Dendritic cell treated with granulocyte-macrophage colony-stimulating factor and Interleukin-4, amounts not matched to agents 40 ng/mL and 50 ng/mL, for 4 days (primary cell): ENCODE data around the gene LITAFD.

Experiments
- H3K27ac Mint-ChIP-seq: one replicate; pipeline ENCODE4 v1.8.0; 2022; ENCODE audit warnings: mild to moderate bottlenecking, mixed read lengths
- H3K27me3 Mint-ChIP-seq: one replicate; pipeline ENCODE4 v1.8.0; 2022; ENCODE audit warnings: mild to moderate bottlenecking, mixed read lengths
- H3K36me3 Mint-ChIP-seq: one replicate; pipeline ENCODE4 v1.8.0; 2022; ENCODE audit warnings: low read depth, mixed read lengths
- H3K4me1 Mint-ChIP-seq: one replicate; pipeline ENCODE4 v1.8.0; 2022; ENCODE audit warnings: low read depth, mixed read lengths
- H3K4me3 Mint-ChIP-seq: one replicate; pipeline ENCODE4 v1.8.0; 2022; ENCODE audit warnings: mild to moderate bottlenecking, moderate library complexity, mixed read lengths
- H3K9me3 Mint-ChIP-seq: one replicate; pipeline ENCODE4 v1.8.0; 2022; ENCODE audit warnings: mixed read lengths
- intact Hi-C: fragments of 100-400 bp; cut with micrococcal nuclease; formaldehyde crosslinking; loops from one replicate; pipeline ENCODE4 v1.15.0; 2022

Gene LITAFD

DNA sequence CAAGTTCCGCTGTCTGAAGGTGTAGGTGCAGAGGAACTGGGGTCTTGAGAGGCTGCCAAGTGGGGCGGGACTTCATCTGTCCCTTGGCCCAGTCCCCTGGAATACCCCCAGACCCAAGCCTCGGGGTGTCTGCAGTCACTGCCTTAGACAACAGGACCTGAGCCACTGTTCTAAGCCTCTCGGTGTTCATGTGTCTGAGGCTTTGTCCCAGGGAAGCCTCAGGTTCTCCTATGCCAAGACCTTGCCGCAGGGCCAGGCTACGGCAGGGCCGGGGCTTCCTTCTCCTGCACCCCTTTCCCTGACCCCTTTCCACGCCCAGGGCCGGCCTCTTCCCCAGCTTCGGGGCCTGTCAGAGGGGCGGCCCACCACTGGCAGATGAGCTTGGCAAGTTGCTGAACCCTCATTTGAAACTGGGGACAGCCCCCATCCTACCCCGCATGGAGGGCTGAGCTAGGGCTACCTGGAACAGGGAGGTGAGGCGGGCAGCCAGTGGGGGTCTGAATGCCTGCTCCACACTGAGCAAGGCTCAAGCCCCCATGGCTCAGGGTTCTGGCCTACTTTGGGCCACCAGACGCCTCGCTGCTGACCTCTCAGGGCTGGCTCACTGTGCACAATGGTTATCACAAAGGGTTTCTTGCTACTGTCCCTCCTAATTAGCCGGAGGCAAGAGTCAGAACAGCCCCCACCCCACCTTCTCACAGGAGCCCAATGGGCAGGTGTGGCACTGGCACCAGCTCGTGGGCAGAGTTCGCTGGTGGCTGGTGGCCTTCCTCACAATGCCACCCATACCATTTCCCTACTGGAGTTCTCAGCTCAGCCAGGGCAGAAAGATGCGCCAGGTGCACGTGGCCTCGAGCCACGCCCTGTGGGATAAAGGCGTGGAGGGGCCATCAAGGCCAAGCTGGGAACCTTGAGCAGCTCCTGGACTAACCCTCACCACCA, 7.1 kb downstream of the LITAFD start:
- H3K9me3 Mint-ChIP-seq: no peaks in the 10 kb centered on the region
- intact Hi-C loops: no loop called here
- peaks cover 63% of the 10 kb centered on the region for H3K36me3 Mint-ChIP-seq
- no peak overlapping the region for H3K4me3 Mint-ChIP-seq
- no peak overlapping the region for H3K27ac Mint-ChIP-seq
- peaks cover 24% of the 10 kb centered on the region for H3K27me3 Mint-ChIP-seq
- H3K4me1 Mint-ChIP-seq: peaks cover 7% of the 10 kb centered on the region

DNA sequence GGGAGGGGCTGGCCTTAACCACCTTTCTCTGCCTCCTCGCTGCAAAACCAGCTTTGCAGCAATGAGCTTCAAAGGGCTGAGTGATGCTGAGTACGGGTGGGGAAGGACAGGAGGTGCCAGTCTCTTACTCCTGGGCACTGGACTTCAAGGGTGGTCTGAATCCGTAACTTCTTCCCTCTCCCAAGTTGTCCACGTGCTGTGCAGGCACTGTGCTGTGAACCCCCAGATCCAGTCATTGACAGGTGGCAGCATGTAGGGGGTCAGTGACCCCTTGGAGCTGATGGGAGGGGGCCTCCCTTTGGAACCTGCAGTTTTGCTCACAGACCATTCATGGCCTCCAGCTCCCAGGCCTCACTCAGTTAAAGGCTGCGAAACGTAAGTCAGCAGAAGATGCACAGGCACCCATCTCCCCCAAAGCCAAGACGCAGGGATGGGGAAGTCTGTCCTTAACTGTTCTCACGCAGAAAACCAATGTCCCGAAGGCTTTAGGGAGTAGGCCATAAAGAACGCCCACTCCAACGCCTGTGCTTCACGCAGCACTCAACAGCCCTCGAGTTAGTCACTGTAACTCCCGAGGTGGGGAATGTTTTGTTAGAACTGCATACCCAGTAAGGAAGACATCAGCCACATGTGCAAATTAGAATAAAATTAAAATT, 7.9 kb downstream of the LITAFD start:
- Mint-ChIP-seq H3K27ac (no peak overlapping the region), H3K4me3 (no peak overlapping the region), H3K4me1 (peaks cover 7% of the 10 kb centered on the region), H3K27me3 (peaks cover 24% of the 10 kb centered on the region), H3K9me3 (no peaks in the 10 kb centered on the region), H3K36me3 (peaks cover 71% of the 10 kb centered on the region)
- intact Hi-C loops: no loop called here

DNA sequence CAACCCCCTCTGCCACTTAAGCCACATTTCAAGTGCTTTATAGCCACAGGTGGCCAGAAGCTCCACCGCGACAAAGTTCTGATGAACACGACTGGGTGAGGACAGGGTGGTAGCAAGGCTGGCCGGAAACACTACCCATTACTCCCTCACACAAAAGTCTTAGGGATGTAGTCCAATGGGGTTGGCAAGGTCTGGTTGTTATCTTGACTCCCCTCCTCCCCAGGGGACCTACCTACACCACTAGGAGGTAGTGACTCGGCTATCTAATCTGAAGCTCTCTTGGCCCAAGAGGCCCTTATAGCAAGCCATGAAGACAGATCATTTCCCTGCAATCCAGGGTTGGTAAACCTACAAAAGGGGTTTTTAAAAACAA, 8.4 kb downstream of the LITAFD start:
- Mint-ChIP-seq H3K36me3 (peaks cover 76% of the 10 kb centered on the region), H3K4me1 (peaks cover 7% of the 10 kb centered on the region), H3K4me3 (no peak overlapping the region), H3K27ac (no peak overlapping the region), H3K9me3 (no peaks in the 10 kb centered on the region), H3K27me3 (peaks cover 24% of the 10 kb centered on the region)
- intact Hi-C loops: no loop called here

DNA sequence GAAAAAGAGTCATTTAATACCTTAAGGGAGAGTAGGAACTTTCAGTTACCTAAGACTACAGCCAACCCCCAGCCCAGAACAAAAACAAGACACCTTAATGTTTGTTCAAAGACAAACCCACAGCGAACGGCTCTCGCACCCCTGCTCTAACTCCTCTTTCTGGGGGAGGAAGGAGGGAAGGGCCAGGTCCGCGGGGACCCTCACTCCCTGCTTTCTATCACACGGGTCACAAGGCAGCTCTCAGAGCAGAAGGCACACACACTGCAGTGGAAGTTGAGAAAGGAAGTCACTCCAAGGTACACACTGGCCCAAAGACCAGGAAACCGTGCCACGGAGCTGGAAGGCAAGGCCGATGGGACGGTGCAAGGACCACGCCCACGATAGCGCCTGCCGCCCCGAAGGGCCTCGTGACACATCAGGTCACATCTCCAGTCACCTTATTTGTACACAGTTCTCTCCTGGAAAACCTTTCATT, 10.0 kb downstream of the LITAFD start:
- Mint-ChIP-seq H3K4me3 (no peak overlapping the region), H3K36me3 (peaks cover 89% of the 10 kb centered on the region), H3K4me1 (peaks cover 4% of the 10 kb centered on the region), H3K9me3 (no peaks in the 10 kb centered on the region), H3K27ac (no peak overlapping the region), H3K27me3 (peaks cover 9% of the 10 kb centered on the region)
- intact Hi-C loops: no loop called here

DNA sequence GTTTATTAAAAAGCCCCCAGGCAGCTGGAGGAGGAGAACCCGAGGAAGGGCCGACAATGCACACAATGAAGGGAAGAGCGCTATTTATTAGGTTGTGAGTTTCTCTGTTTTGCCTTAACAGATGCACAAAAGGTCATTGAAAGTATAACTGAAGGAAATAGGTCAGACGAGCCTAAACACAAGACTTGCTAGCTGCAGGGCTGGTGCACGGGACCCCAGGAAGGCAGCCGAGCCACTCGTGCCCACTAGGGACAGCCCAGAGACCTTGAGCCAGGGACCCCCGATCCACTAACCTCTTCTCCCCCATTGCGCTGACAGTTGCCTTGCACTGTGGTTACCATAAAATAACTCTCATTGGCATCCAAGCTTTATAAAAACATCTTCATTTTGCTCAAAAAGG, 11.3 kb downstream of the LITAFD start:
- Mint-ChIP-seq H3K4me3 (no peak overlapping the region), H3K27me3 (no peaks in the 10 kb centered on the region), H3K36me3 (peaks cover 90% of the 10 kb centered on the region), H3K4me1 (no peaks in the 10 kb centered on the region), H3K9me3 (no peaks in the 10 kb centered on the region), H3K27ac (no peak overlapping the region)
- intact Hi-C loops: no loop called here

DNA sequence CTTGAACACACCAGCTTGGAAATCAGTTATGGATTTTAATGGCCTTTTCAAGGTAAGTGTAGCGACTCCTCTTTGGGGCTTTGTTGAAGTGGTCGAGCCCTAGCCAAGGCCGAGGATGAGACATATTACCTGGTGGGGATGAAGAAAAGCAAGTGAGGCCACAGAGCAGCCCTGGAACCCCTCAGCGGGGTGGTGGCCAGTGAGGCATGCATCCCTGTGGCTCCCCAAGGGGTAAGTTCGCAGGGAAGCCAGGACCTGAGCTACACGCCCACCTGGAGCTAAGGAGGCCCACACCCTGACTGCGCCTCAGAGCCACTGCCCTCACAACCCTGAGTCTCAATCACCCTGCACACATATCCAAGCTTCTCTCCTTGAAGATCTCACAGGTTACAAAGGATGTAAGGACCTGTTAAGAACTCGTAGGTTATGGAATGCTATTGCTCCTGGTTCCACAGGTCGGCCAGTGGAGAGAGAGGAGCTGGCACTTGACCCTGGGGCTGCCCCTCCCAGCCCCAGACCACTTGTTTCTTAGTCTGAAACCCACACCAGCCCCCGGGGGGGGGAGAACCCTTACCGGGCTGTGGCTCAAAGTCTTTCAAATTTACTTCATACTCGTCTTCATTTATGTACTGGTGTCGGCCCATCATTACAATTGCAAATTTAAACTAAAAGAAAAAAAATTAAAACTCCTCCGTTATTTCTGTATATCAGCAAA, 12.0 kb downstream of the LITAFD start:
- no peaks in the 10 kb centered on the region for H3K9me3 Mint-ChIP-seq
- peaks cover 97% of the 10 kb centered on the region for H3K36me3 Mint-ChIP-seq
- H3K27me3 Mint-ChIP-seq: no peaks in the 10 kb centered on the region
- H3K4me3 Mint-ChIP-seq: no peak overlapping the region
- H3K4me1 Mint-ChIP-seq: no peaks in the 10 kb centered on the region
- no peak overlapping the region for H3K27ac Mint-ChIP-seq
- intact Hi-C loops: no loop called here

DNA sequence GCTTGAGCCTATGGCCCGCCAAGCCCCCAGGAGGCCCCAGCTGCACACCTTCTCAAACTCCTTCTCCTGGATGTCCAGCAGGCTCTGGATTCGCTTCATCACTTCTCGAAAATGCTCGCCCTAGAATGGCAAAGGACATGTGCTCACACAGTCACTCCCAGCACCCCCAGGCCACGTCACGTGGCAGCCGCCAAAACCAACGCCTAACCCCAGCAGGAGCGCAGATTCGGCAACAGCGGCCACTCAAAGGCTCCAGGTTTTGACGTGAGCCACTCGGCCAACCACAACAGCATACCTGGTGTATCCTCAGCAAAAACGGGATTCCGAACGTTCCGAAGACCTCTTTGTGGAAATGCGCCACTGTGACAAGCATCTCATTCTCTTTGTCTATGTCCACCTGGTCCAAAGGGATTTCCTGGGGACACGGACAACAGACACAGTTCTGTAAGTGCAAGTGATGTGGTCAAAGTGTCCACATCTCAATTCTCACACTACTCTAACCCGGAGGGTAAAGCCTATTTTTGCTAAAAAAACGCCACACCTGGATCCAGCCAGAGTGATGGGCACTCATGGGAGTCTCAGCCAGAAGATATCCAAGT, 12.7 kb downstream of the LITAFD start:
- H3K4me1 Mint-ChIP-seq: no peaks in the 10 kb centered on the region
- H3K27me3 Mint-ChIP-seq: no peaks in the 10 kb centered on the region
- peaks cover 99% of the 10 kb centered on the region for H3K36me3 Mint-ChIP-seq
- H3K9me3 Mint-ChIP-seq: no peaks in the 10 kb centered on the region
- no peak overlapping the region for H3K27ac Mint-ChIP-seq
- H3K4me3 Mint-ChIP-seq: no peak overlapping the region
- intact Hi-C loops: no loop called here

DNA sequence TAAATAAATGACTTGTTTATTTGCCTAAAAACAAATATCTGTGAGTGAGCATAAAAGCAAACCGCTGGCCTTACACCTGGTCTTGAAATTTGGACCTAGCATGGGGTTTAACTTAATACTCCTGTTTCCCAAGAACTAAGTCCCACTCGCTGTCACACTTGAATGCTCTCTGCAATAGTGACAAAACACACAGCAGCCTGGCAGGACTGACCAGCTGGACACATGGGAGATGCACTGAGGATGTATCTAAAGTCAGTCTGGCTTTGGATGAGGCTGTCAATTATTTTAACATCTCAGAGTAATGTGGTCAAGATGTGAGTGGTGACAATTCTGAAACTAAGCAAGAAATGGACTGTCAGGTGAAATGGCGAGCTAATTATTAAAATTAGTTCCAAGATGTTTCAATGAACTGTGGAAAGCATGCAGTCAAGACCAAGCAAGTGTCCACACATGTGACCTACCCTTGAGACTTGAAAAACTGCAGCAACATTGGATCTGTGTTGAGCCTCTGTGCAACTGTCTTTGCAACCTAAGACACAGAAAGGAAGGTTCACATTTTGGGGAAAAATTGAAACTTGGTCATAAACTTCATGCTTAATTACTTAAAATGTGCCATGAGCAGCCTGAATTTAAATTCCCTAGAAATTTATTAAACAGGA, 16.6 kb downstream of the LITAFD start:
- intact Hi-C loops: no loop called here
- Mint-ChIP-seq H3K36me3 (peaks cover 99% of the 10 kb centered on the region), H3K4me3 (no peak overlapping the region), H3K4me1 (no peaks in the 10 kb centered on the region), H3K27me3 (no peaks in the 10 kb centered on the region), H3K27ac (no peak overlapping the region), H3K9me3 (no peaks in the 10 kb centered on the region)

DNA sequence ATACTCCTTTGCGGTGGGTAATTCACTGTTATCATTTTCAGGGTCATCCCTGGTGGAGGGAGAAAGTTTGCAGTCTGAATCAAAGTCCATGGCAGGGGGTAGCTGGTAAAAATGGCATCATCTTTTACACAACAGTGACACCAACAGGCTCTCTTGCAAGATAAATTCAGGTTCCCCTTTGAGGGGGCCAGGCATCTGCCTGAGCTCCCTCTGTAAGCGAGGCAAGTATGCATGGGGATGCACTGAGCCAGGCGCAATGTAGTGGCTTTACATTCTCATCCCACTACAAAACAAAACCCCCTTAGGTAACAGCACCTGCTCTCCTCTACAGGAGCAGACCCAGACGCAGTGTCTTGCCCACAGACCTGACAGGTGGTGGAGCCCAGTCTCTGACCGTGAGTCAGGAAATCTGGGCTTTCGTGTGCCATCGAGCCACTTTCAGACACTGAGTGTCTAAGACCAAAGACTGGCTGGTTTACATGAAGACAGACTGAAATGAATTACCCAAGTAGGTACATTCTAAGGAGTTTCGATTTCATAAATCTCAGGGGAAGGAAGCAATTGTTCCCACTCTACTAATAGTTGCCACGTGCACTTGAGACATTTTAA, 17.7 kb downstream of the LITAFD start:
- intact Hi-C loops: loop anchor here (10.0 kb wide), 2 partner anchors 205 to 235 kb away; no protein-coding TSS in a partner anchor

DNA sequence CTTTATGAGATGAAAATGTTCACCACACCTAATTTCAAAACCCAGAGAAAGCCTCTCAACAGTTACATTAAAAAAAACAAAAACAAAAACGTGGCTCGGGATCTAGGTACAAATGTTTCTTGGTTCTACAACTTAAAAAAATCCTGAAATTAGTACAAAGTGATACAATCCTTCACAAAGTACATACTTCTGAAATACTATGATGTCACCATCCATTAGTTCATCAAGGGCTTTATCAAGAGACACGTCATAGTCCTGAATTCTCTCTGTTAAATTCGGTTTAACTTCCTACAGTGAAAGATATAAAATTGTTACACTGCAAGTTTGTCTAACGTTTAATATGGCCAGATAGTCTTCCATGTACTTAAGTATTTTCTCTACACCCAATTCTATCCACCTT, 18.2 kb downstream of the LITAFD start:
- Mint-ChIP-seq H3K4me1 (no peaks in the 10 kb centered on the region), H3K9me3 (no peaks in the 10 kb centered on the region), H3K36me3 (peaks cover 99% of the 10 kb centered on the region), H3K27ac (no peak overlapping the region), H3K4me3 (no peak overlapping the region), H3K27me3 (no peaks in the 10 kb centered on the region)
- intact Hi-C loops: loop anchor here (10.0 kb wide), 2 partner anchors 204 to 234 kb away; no protein-coding TSS in a partner anchor

More for the DNA sequence above, 17.7 kb downstream of the LITAFD start:
- no peak overlapping the region for H3K27ac Mint-ChIP-seq
- H3K4me3 Mint-ChIP-seq: no peak overlapping the region
- peaks cover 99% of the 10 kb centered on the region for H3K36me3 Mint-ChIP-seq
- H3K27me3 Mint-ChIP-seq: no peaks in the 10 kb centered on the region
- no peaks in the 10 kb centered on the region for H3K4me1 Mint-ChIP-seq
- no peaks in the 10 kb centered on the region for H3K9me3 Mint-ChIP-seq

DNA sequence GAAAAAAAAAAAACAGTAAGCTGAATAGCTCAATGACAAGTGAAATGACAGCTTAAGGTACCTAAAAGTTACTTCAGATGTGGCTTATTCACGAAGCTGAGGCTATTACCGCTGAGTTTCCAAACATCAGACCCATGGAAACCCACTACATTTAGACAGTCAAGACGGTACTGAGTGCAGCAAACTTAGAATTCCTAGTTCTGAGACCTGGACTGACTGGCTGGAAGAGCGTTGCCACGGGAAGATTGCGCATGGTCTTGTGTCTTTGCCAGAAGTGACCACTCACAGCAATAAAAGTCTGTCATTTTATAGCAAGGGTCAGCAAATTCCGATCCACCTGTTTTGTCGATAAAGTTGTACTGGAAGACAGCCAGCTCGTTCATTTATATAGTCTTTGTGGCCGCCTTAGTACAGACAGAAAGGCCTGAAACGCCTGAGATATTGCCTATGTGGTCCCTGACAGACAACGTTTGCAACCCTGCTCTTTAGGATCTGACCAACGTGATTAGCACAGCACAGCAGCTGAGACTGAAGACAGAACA, 19.2 kb downstream of the LITAFD start:
- H3K9me3 Mint-ChIP-seq: no peaks in the 10 kb centered on the region
- intact Hi-C loops: loop anchor here (10.0 kb wide), 2 partner anchors 203 to 233 kb away; no protein-coding TSS in a partner anchor
- peaks cover 100% of the 10 kb centered on the region for H3K36me3 Mint-ChIP-seq
- no peak overlapping the region for H3K27ac Mint-ChIP-seq
- H3K27me3 Mint-ChIP-seq: no peaks in the 10 kb centered on the region
- H3K4me3 Mint-ChIP-seq: no peak overlapping the region
- H3K4me1 Mint-ChIP-seq: no peaks in the 10 kb centered on the region

DNA sequence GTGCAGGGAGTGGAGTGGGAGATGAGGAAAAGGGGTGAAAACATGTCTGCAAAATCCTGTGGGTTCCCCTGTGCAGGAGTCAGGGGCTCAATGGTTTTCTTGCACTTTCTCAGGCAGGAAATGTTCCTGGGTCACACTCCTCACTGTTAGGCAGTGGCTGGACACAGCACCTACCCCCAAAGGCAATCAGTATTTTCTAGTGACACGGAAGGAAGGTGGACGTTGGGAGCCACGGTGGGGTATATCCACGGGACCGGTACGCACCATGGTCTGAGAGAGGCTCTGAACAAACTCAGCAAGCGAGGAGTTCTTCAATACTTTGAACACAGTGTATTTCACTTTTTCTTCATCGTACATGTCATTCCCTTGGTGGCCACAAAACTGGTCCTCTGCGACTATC, 20.9 kb downstream of the LITAFD start:
- intact Hi-C loops: loop anchor here (10.0 kb wide), 2 partner anchors 202 to 232 kb away; no protein-coding TSS in a partner anchor
- H3K36me3 Mint-ChIP-seq: peaks cover 98% of the 10 kb centered on the region
- H3K4me1 Mint-ChIP-seq: peaks cover 1% of the 10 kb centered on the region
- H3K9me3 Mint-ChIP-seq: no peaks in the 10 kb centered on the region
- no peak overlapping the region for H3K27ac Mint-ChIP-seq
- no peak overlapping the region for H3K4me3 Mint-ChIP-seq
- H3K27me3 Mint-ChIP-seq: no peaks in the 10 kb centered on the region
